ENCODE measurements around the gene MTFP1.
A peak's percentile ranks its signal among the peaks of the same experiment; 100 is the strongest.

MTFP1 gene

DNA sequence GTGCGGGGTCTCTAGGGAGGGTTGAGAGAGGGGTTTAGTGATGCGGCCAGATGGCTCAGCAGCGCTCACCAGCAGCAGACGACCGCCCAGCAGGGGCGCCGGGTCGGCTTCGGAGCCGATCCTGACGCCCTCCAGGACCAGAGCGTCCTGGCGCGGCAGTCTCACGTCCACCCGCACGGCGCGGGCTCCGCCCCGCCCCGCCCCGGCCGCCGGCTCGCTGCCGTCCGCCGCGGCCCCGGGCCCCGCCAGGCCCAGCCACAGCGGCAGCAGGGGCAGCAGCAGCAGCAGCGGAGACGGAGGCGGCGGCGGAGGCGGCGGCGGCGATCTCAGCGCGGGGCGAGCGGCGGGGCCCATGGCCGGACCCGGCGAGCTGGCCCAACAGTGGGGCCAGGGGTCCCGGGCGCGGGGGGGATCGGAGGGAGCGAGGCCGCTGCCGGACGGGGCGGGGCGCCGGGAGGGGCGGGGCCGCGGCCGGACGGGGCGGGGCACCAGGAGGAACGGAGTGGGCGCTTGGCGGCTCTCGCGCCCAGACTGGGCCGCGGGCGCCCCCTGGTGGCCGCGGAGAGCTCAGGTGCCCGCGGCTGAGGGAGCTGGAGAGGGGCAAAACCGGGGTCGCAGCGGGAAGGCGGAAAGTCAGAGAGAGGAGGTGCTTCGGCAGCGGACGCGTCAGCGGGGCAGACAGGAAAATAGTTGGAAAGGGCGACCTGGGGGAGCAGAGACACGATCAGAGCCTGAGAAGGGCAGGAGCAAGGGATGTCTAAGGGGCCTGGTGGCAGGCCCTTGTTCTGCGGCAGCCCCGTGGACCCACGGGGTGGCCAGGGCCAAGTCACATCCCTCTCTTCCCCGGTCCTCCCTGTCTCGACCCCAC lies 38.4 kb upstream of the MTFP1 start, which contains the start of gene RNF215:
RNF215 (minus strand) TSS at position 452 of the 868 bp plus-strand sequence; CDS start at position 354, 98 bp downstream.
- TF ChIP-seq ZFX (IDR thresholded peaks at IDR 0.05; ENCODE audit: borderline replicate concordance), result no peak
- TF ChIP-seq, protein P1, sequence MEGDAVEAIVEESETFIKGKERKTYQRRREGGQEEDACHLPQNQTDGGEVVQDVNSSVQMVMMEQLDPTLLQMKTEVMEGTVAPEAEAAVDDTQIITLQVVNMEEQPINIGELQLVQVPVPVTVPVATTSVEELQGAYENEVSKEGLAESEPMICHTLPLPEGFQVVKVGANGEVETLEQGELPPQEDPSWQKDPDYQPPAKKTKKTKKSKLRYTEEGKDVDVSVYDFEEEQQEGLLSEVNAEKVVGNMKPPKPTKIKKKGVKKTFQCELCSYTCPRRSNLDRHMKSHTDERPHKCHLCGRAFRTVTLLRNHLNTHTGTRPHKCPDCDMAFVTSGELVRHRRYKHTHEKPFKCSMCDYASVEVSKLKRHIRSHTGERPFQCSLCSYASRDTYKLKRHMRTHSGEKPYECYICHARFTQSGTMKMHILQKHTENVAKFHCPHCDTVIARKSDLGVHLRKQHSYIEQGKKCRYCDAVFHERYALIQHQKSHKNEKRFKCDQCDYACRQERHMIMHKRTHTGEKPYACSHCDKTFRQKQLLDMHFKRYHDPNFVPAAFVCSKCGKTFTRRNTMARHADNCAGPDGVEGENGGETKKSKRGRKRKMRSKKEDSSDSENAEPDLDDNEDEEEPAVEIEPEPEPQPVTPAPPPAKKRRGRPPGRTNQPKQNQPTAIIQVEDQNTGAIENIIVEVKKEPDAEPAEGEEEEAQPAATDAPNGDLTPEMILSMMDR (IDR thresholded peaks at IDR 0.05), result peak; percentile 98
- H3K27ac ChIP-seq, result peak within 1 kb of the TSS; percentile 56

DNA sequence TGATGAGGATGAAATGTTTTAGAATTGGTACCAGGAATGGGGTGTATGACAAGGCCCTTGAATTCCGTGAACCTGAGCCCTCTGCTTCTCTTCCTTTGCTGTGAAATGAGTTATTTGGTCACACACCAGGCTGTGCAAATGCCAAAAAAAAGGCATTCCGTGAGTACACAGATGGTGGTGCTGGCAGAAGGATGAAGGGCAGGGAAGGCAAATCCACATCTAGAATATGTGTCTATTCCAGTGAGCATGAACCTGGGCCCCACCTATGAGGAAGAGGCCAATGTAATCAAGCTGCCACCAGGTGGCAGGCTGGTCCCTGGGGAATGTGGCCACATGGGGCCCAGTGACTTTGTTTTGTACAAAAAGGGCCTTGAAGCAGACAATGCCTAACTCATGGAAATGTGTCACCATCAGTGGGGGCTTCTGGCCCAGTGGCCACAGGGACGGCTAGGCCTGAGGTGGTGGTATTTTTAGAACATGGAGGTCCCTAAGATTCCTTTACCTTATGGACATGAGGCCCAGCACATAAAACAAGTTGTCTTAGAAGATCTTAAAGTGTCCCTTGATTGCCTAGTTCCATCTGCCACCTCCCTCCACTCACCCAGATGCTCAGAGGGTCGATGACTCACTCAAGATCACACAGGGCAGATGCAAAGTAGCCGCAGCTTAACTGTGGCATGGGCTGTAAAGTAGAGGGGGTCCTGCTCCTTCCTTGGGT lies 34.4 kb upstream of the MTFP1 start:
- H3K27ac ChIP-seq, result no peak overlapping the region
- TF ChIP-seq, protein P1 (IDR thresholded peaks at IDR 0.05), result peak; percentile 93
- no peak for TF ChIP-seq ZFX (IDR thresholded peaks at IDR 0.05; ENCODE audit: borderline replicate concordance)

DNA sequence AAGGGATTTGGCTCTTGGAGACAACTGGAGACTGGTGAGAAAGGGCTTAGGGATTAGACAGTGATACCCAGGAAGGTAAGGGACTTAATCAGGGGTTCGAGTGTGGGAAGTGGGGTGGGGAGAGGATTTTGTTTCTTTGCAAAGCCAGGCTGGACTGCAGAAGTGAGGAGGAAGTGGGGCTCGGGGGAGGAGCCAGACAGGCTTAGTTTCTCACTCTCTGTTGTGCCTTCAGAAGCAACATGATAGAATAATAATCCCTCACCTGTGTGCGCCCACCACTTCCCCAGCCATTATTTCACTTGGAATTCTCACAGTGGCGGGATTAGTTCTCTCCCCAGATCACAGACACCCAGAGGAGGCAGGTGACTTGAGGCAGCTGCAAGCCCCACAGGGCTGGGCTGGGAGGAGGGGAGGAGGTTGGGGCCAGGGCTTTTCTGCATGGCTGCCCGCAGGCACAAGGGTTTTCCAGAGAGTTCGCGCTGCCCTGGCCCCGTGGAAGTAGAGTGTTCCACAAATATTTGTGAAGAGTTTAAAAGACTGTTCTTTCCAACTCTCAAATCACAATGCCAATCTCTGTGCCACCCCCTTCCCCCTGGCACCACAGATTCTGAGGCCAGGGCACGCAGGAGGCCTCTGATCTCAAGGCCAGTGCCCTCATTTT lies 32.8 kb upstream of the MTFP1 start:
- H3K27ac ChIP-seq, result no peak overlapping the region
- no peak for TF ChIP-seq ZFX (IDR thresholded peaks at IDR 0.05; ENCODE audit: borderline replicate concordance)
- TF ChIP-seq, protein P1 (IDR thresholded peaks at IDR 0.05), result no peak

DNA sequence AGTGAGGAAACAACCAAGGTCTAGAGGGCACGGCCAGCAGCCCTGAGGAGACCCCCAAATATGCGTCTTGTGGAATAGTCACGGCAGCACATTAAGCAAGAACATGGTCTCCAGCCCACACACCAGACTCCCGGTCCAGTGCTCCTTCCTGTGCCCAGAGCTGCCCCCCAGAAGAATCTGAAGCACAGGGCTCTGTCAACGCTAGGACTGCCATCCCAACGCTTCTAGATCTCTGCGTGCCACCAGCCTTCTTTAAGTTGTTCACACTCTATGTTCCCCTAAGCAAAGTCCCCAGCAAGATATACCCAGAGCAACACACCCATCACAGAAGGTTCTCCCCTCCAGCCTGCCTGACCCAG lies 32.3 kb upstream of the MTFP1 start:
- H3K27ac ChIP-seq, result no peak overlapping the region
- TF ChIP-seq ZFX (IDR thresholded peaks at IDR 0.05; ENCODE audit: borderline replicate concordance), result no peak
- TF ChIP-seq, protein P1 (IDR thresholded peaks at IDR 0.05), result no peak

DNA sequence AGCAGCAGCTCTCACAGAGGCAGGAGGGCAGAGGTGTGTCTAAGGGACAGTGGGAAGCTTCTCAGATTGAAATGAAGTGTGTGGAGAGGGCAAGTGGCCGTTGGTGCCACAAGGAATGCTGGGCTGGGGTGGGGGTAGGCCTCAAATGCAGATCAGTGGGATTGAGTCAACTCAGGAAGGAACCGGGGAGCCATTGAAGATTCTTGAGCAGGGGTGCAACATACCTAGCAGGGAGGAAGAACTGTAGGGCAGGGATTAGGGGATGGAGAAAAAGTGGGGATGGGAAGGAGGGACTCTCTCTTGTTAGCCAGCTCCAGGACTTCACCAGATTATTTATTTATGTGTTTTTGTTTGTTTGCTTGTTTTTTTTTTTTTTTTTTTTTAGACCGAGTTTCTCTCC lies 31.7 kb upstream of the MTFP1 start:
- no peak overlapping the region for H3K27ac ChIP-seq
- no peak for TF ChIP-seq ZFX (IDR thresholded peaks at IDR 0.05; ENCODE audit: borderline replicate concordance)
- TF ChIP-seq, protein P1 (IDR thresholded peaks at IDR 0.05), result no peak

DNA sequence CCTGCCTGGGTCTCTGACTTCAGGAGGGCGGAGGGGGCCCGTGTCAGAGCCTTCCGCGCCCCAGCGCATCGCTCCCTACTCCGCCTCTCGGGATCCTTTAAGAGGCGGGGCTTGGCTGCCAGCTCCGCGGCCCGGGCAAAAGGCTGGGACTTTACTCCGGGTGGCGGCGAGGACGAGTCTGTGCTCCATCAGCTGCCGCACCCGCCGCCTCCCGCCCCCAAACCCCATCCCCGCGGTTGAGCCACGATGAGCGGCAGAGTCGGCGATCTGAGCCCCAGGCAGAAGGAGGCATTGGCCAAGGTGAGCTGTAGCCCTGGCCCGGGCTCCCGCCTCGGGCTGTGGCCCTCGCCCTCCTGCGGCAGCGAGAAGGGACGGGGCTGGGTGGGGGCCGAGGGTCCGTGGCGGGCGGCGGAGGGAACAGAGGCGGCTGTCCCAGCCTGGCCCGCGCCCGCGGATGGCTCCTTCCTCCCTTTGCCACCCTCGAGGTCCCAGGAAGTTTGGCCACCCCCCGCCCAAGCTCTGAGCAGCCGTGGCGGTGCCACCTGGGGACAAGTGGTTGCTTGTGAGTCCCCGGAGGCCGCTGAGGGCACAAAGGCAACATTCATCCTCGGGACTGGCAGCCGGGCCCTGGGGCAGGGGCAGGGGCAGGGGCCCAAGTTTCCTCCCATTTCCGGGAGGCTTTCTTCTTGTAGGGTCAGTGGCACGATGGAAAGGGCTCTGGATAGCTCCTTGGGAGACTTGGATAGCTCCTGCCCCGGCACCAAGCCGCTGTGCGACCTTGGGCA lies 28.5 kb upstream of the MTFP1 start, which contains the start of gene SEC14L2:
SEC14L2 (plus strand) TSS at position 148 of the 785 bp plus-strand sequence; CDS start at position 247, 99 bp downstream.
- peak within 1 kb of the TSS; percentile 46; the same call in 1 of the 2 replicates for H3K27ac ChIP-seq
- TF ChIP-seq, protein P1 (IDR thresholded peaks at IDR 0.05), result no peak
- TF ChIP-seq ZFX (IDR thresholded peaks at IDR 0.05; ENCODE audit: borderline replicate concordance), result no peak

Data from 22Rv1 (cell line).